KOPT-K1 (cell line): ENCODE results near the gene TTLL8.

Experiments used
- H3K27ac ChIP-seq: fragments of 200-600 bp; sonication (generic); 2 replicates; pipeline ENCODE4 v1.5.1; 2016; ENCODE audit warnings: antibody characterized with exemption, mild to moderate bottlenecking, low read depth, low read length; ENCODE audit not compliant: poor library complexity, severe bottlenecking
- H3K36me3 ChIP-seq: fragments of 200-600 bp; sonication (generic); 2 replicates; pipeline ENCODE4 v1.5.1; 2017; ENCODE audit warnings: antibody characterized with exemption, mild to moderate bottlenecking, low read length, moderate library complexity; ENCODE audit not compliant: insufficient read depth
- H3K9me3 ChIP-seq: fragments of 200-600 bp; sonication (generic); 2 replicates; pipeline ENCODE4 v1.5.1; 2017; ENCODE audit warnings: antibody characterized with exemption, low read length, mild to moderate bottlenecking; ENCODE audit not compliant: insufficient read depth, poor library complexity, severe bottlenecking

The TTLL8 gene

DNA sequence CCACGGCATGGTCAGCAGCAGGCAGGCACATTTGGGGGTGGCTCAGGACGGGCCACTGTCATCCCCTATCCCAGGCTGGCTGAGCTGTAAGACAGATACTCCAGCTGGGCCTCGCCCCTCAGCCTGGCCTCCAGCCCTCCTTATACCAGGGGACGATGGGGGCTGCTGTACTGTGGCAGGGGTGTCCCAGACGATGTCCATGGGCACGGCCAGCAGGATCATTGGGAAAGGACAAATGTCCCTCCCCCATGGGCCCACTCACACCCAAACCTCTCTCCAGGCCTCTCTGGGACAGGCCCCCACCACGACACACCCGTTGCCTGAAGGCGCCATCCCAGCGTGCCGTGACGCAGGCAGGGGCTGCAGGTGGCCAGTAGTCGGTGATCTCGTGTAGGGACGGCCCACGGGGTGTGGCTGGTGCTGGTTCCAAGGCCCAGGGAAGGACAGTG lies 44.0 kb downstream of the TTLL8 start:
- Histone ChIP-seq H3K36me3 (no peaks in the 10 kb centered on the region), H3K9me3 (no peaks in the 10 kb centered on the region), H3K27ac (no peak overlapping the region)

DNA sequence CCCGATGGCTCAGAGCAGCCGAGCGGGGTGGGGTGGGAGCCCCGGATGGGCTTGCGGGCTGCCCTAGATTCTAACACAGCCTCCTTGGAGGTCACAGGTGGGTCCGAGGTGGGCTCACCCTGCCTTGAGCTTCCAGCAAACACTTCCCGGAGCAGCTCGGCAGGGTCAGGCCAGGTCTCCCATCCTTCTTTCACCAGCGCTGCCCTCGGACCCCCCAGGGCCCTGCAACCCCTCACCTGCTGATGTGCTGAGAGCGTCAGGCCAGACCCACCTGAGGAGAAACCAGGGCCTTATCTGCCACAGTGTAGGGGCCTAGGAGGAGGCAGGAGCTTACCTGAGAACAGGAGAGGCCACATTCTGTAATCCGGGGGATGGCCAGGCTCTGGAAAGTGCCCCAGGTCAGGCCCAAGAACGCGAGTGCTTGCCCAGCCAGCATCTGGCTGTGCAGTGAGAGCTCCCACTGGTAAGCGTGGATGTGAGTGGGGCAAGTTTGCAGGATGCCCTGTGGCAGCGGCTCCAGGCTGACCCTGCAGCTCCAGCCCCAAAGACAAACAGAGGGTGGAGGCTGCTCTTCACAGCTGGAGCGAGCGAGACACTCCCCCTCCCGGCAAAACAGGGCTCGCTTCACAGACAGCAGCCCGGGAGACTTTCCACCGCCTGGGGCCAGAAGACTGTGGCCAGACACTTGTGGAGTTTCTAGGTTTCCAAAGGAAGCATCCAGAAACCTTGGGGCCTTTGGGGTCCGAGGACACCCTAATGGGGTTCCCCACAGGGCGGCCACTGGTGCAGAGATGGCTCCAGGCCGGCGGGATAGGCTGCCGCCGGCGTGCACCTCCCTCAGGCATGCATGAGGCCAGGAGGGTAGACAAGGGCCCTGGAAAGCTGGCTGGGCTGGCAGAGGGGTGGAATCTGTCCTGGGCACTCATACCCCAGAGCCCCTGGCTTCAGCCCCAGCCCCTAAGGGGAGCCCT lies 45.6 kb downstream of the TTLL8 start, which contains the start of gene IL17REL:
IL17REL (minus strand) TSS at position 555 of the 971 bp plus-strand sequence; CDS start at position 436, 119 bp downstream.
- Histone ChIP-seq H3K27ac (no peak within 1 kb of the TSS), H3K36me3 (no peaks in the 10 kb centered on the region), H3K9me3 (no peaks in the 10 kb centered on the region)

DNA sequence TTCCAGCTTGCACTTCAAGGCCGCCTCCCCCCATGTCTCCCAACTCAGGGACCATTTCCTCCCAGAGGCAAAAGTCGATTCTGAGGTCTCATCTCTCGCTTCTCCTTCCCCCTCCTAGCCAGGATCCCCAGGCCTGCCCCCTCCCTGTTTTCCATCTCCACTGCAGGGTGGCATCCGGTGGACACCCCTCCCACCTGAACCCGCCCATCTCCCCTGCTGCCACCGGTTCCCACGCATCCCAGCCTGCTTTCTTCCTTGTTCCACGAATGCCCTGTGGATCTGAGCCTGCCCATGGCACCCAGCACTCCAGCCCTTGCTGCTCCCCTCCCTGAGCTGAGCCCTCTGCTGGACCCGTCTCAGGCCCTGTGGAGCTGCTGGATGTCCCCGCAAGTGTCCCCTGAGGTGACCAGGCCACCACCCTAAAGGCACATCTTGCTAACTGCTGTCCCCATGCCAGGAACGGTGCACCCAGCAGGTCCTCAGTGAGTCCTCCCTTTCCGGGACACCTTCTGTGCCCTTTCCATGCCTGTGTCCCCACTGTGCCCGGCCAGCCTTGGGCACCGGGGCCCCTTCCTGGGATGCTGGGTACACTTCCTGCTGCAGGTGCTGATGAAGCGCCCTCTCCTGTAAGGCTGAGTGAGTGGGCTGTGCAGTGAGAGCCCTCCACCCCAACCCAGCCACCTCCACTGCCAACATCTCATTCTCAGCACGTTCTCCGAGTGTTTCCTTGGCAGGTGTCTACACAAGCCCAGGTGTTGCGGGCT lies 46.5 kb downstream of the TTLL8 start:
- Histone ChIP-seq H3K36me3 (no peaks in the 10 kb centered on the region), H3K27ac (no peak overlapping the region), H3K9me3 (no peaks in the 10 kb centered on the region)

- Histone ChIP-seq H3K36me3 (no peaks in the 10 kb centered on the region), H3K27ac (no peak overlapping the region), H3K9me3 (no peaks in the 10 kb centered on the region)
Observed at GRCh38 chr22:50010676-50011446, 47.2 kb downstream of the TTLL8 start.

GRCh38 chr22:50009765-50010675 lies 48.1 kb downstream of the TTLL8 start:
- Histone ChIP-seq H3K27ac (no peak overlapping the region), H3K36me3 (no peaks in the 10 kb centered on the region), H3K9me3 (no peaks in the 10 kb centered on the region)

DNA sequence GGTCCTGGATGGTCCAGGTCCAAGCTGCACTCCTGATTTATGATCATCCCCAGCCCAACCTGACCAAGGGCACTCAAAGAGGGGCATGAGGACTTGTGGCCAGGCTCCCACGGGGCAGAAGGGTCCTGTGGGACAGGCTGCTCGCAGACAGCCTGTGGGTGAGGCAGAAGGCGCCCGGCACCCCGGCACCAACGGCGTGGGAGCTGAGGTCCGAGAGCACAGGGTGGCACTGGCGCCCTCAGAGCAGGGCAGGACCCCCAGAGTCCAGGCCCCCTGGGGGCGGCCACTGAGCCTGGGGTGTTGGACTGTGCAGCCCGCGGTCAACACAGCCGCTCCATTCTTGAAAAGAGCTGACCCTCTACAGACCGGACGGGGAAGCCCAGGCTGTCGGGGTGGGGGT lies 48.8 kb downstream of the TTLL8 start:
- H3K9me3 ChIP-seq: no peaks in the 10 kb centered on the region
- H3K36me3 ChIP-seq: no peaks in the 10 kb centered on the region
- H3K27ac ChIP-seq: no peak overlapping the region

DNA sequence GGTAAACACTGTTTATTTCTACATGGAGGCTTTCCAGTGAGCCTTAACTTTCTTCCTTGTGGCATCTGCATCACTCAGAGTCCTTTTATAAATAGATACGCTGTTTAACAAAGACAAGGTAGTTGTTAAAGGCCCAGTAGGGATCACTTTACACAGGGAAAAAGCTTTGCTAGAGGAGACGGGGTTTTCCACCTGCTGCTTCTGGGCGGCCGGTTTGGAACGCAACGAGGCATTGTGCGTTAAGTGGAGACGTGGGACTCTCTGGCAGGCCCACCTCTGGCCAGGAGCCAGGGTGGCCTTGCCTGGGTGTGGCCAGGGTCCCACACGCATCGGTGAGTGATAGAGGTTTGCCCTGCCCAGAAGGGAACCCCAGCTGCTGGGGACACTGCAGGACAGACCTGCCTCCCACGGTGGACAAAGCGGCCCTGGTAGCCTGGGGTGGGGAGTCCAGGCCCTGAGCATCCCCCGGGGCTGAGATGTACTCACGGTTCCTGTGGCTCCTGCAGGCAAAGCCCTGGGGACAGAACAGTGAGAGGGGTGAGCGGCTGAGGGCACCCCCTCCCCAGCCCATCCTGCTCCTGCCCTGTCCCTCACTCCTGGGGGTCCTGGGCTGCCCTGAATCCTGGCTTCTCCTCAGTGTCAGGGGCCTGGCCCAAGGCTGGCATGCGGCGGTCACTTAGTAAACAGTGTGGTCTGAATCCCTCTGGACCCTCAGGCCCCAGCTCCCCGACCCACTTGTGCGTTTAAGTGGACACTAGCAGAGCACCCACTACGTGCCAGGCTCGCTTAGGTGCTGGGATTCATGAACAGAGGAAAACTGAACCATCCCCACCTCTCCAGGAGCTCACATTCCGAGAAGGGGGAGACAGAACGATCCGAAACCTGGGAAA lies 49.7 kb downstream of the TTLL8 start:
- no peaks in the 10 kb centered on the region for H3K9me3 ChIP-seq
- no peaks in the 10 kb centered on the region for H3K36me3 ChIP-seq
- no peak overlapping the region for H3K27ac ChIP-seq

- Histone ChIP-seq H3K9me3 (no peaks in the 10 kb centered on the region), H3K27ac (no peak overlapping the region)
Observed at GRCh38 chr22:50007057-50007511, 51.0 kb downstream of the TTLL8 start.

DNA sequence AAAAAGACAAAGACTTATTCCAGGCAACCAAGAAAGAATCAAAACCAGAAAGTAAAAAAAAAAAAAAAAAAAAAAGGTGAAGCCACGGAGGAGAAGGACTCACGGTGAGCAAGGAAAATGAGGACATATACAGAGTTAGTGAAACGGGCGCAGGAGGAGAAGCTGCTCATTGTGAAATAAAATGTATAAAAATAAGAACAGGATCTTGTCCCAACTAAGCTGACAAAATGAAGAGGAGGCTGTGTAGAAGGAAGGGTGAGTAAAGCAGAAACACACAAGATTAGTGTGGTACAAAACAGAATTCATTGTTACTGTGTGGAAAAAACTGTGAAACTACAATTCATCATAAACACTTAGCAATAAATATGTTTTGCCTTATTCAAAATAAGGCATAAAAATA lies 53.2 kb downstream of the TTLL8 start:
- Histone ChIP-seq H3K9me3 (no peaks in the 10 kb centered on the region), H3K36me3 (no peaks in the 10 kb centered on the region), H3K27ac (no peak overlapping the region)

More at GRCh38 chr22:50007057-50007511, 51.0 kb downstream of the TTLL8 start:
- no peaks in the 10 kb centered on the region for H3K36me3 ChIP-seq

DNA sequence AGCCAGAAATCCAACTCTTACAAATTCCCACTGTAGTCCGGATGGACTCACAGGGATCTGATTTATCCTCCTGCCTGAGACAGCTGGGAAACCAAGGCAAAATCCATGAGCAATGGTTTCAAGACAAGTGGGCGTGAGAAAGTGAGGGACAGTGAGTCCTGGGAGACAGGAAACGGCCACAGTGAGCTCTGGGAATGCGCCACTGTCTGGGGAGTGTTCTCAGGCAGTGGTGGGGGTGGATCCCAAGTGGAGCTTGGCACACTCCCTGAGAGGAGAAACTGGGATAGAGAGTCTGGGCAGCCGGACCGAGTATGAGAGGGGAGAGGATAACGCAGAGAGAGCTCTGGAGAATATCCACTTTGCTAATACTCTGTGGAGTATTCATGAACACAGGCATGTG lies 55.3 kb downstream of the TTLL8 start:
- Histone ChIP-seq H3K27ac (no peak overlapping the region), H3K36me3 (no peaks in the 10 kb centered on the region), H3K9me3 (no peaks in the 10 kb centered on the region)

DNA sequence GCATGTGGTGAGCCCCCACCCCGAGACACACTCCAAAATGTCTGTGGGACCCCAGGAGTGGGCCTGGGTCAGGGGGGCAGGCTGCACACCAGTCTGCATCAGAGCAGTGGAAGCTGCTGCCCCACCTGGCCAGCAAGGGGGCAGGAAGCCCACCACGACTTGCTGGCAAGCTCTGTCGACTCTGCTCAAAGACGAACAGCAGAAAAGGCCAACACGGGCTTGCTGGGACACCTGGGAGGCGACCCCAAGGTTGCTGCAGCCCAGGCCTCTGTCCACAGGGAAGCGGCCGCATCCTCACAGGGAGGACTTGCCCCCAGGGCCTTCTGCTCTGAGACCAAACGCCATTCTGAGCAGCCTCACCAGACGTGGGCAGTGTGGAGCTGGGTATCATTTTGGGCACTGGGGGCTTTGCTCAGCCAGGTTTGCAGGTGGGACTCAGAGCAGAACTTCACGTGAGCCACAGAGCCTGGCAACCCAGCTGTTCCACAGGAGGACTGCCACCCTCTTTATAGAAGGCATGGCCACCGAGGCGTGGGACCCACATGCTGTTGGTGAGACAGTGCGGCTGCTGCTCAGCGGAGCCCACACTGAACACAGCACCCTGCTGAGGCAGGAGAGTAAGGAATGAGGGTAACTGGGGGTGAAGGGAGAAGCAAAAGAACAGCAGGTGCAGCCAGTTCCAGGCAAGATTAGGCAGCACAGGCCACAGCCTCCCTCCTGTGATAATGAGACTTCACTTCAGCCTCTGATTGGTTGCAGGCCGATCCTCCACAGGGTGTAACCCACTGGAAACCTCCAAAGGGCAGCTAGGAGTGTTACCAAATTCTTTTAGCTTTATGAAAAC lies 56.5 kb downstream of the TTLL8 start:
- H3K27ac ChIP-seq: no peak overlapping the region
- H3K9me3 ChIP-seq: no peaks in the 10 kb centered on the region
- no peaks in the 10 kb centered on the region for H3K36me3 ChIP-seq

DNA sequence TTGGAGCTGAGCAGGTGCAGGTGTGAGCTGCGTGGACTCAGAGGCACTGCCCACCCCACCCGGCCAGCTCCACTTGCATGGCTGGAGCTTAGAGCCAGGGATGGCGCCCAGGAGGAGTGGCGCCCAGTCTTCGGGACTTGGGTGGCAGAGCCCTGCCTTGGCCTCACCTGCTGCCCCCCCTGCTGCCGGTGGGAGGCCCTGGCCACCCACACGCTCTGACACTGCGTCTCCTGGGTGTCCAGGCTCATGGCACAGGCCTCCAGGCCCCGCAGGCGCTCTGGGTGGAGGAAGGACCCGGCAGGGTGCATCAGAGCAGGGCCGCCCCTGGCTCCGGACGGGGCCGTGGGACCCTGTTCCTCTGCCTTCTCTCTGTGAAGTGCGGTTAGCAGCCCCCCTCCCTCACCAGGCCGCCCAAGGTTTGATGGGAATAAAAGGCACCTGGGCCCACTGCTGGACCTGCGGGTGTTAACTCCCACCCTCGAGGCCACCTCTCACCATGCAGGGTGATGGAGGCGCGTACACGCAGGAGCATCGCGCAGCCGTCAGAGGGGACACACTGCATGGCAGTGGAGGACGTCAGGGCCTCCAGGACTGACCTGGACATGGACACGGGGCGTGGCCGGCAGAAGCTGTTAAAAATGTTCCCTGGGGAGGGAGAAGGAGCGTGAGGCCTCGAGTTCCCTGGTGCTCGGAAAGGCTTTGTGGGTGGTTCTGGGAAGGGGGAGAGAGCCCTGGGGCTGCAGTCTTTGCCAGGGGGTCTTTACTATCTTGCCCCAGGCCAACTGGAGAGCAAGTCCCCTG lies 57.3 kb downstream of the TTLL8 start:
- Histone ChIP-seq H3K9me3 (no peaks in the 10 kb centered on the region), H3K36me3 (no peaks in the 10 kb centered on the region), H3K27ac (no peak overlapping the region)
